Measurements from ENCODE around the gene FAM90A26.
"Not testable (repeated sequence)": the region's sequence is repeated elsewhere in the genome, so short reads cannot be mapped to it uniquely, and the experiment has no call there.

The FAM90A26 gene

GRCh38 chr4:9131420-9131819, 38.8 kb upstream of the FAM90A26 start:
- H3K27me3 ChIP-seq (ENCODE audit: control insufficient read depth in 3 of 3, insufficient read depth in 3 of 3, low read depth in 1 of 3, low read length in 3 of 3); H3K79me1 ChIP-seq (ENCODE audit: low read depth, low read length); DNase-seq (ENCODE audit: low spot score); H3K14ac ChIP-seq (ENCODE audit: low read length); H3K4me1 ChIP-seq (ENCODE audit: control insufficient read depth in 2 of 2, insufficient read depth in 1 of 2, low read depth in 1 of 2, low read length in 2 of 2); H2BK12ac ChIP-seq (ENCODE audit: low read length); H3K4me3 ChIP-seq (ENCODE audit: low read length in 2 of 2); H2BK5ac ChIP-seq (ENCODE audit: low read length); H3K27ac ChIP-seq (replicated peaks; ENCODE audit: low read length); H4K8ac ChIP-seq (ENCODE audit: low read depth, low read length); H3K9me3 ChIP-seq (replicated peaks in 1 of 2; ENCODE audit: control insufficient read depth in 2 of 2, insufficient read depth in 1 of 2, low read depth in 1 of 2, low read length in 2 of 2); H3K4me2 ChIP-seq (ENCODE audit: insufficient read depth, low read length, poor library complexity, severe bottlenecking); H3K4ac ChIP-seq (ENCODE audit: low read length); H2BK120ac ChIP-seq (ENCODE audit: low read depth, low read length); H3K23ac ChIP-seq (ENCODE audit: low read depth, low read length, poor library complexity); H3K9ac ChIP-seq (ENCODE audit: low read depth, low read length, poor library complexity); H2AFZ ChIP-seq (ENCODE audit: low read length); H2BK15ac ChIP-seq (ENCODE audit: low read length); H2AK5ac ChIP-seq (ENCODE audit: low read depth, low read length); H3K36me3 ChIP-seq (replicated peaks in 1 of 2; ENCODE audit: control insufficient read depth in 2 of 2, insufficient read depth in 2 of 2, low read length in 2 of 2); H3K18ac ChIP-seq (ENCODE audit: low read length); H4K91ac ChIP-seq (ENCODE audit: low read depth, low read length, poor library complexity): not testable (repeated sequence)
- WGBS, 2 donors (ENCODE audit: extremely low coverage in 2 of 2, insufficient read length in 2 of 2, insufficient replicate concordance in 1 of 2), result no CpG with 5 or more reads among the region's 7 CpGs

DNA sequence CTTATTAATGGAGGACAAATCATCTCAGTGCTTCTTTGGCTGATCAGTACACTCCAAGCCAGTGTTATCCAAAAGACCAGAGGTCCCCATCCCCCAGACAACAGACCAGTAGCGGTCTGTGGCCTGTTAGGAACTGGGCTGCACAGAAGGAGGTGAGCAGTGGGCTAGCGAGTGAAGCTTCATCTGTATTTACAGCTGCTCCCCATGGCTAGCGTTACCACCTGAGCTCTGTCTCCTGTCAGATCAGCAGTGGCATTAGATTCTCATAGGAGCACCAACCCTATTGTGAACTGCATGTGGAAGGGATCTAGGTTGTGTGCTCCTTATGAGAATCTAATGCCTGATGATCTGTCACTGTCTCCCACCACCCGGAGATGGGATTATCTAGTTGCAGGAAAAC, 37.4 kb upstream of the FAM90A26 start:
- not testable (repeated sequence) for H3K4ac ChIP-seq (ENCODE audit: low read length); DNase-seq (ENCODE audit: low spot score); H3K4me1 ChIP-seq (ENCODE audit: control insufficient read depth in 2 of 2, insufficient read depth in 1 of 2, low read depth in 1 of 2, low read length in 2 of 2); H2AFZ ChIP-seq (ENCODE audit: low read length); H3K14ac ChIP-seq (ENCODE audit: low read length); H3K9ac ChIP-seq (ENCODE audit: low read depth, low read length, poor library complexity); H3K27me3 ChIP-seq (ENCODE audit: control insufficient read depth in 3 of 3, insufficient read depth in 3 of 3, low read depth in 1 of 3, low read length in 3 of 3); H3K27ac ChIP-seq (replicated peaks; ENCODE audit: low read length); H2BK15ac ChIP-seq (ENCODE audit: low read length); H3K36me3 ChIP-seq (replicated peaks in 1 of 2; ENCODE audit: control insufficient read depth in 2 of 2, insufficient read depth in 2 of 2, low read length in 2 of 2); H2AK5ac ChIP-seq (ENCODE audit: low read depth, low read length); H4K91ac ChIP-seq (ENCODE audit: low read depth, low read length, poor library complexity); H2BK12ac ChIP-seq (ENCODE audit: low read length); H3K9me3 ChIP-seq (replicated peaks in 1 of 2; ENCODE audit: control insufficient read depth in 2 of 2, insufficient read depth in 1 of 2, low read depth in 1 of 2, low read length in 2 of 2); H3K79me1 ChIP-seq (ENCODE audit: low read depth, low read length); H3K4me2 ChIP-seq (ENCODE audit: insufficient read depth, low read length, poor library complexity, severe bottlenecking); H4K8ac ChIP-seq (ENCODE audit: low read depth, low read length); H2BK120ac ChIP-seq (ENCODE audit: low read depth, low read length); H3K4me3 ChIP-seq (ENCODE audit: low read length in 2 of 2); H2BK5ac ChIP-seq (ENCODE audit: low read length); H3K18ac ChIP-seq (ENCODE audit: low read length); H3K23ac ChIP-seq (ENCODE audit: low read depth, low read length, poor library complexity)
- WGBS, 2 donors (ENCODE audit: extremely low coverage in 2 of 2, insufficient read length in 2 of 2, insufficient replicate concordance in 1 of 2), result no CpG with 5 or more reads among the region's 4 CpGs

GRCh38 chr4:9134011-9134410, 36.2 kb upstream of the FAM90A26 start:
- not testable (repeated sequence) for H3K36me3 ChIP-seq (replicated peaks in 1 of 2; ENCODE audit: control insufficient read depth in 2 of 2, insufficient read depth in 2 of 2, low read length in 2 of 2); H2AK5ac ChIP-seq (ENCODE audit: low read depth, low read length); H4K8ac ChIP-seq (ENCODE audit: low read depth, low read length); H3K18ac ChIP-seq (ENCODE audit: low read length); H3K27me3 ChIP-seq (ENCODE audit: control insufficient read depth in 3 of 3, insufficient read depth in 3 of 3, low read depth in 1 of 3, low read length in 3 of 3); H3K9ac ChIP-seq (ENCODE audit: low read depth, low read length, poor library complexity); DNase-seq (ENCODE audit: low spot score); H2BK12ac ChIP-seq (ENCODE audit: low read length); H3K4me2 ChIP-seq (ENCODE audit: insufficient read depth, low read length, poor library complexity, severe bottlenecking); H2AFZ ChIP-seq (ENCODE audit: low read length); H3K23ac ChIP-seq (ENCODE audit: low read depth, low read length, poor library complexity); H3K4me3 ChIP-seq (ENCODE audit: low read length in 2 of 2); H2BK15ac ChIP-seq (ENCODE audit: low read length); H3K4me1 ChIP-seq (ENCODE audit: control insufficient read depth in 2 of 2, insufficient read depth in 1 of 2, low read depth in 1 of 2, low read length in 2 of 2); H3K27ac ChIP-seq (replicated peaks; ENCODE audit: low read length); H3K9me3 ChIP-seq (replicated peaks in 1 of 2; ENCODE audit: control insufficient read depth in 2 of 2, insufficient read depth in 1 of 2, low read depth in 1 of 2, low read length in 2 of 2); H3K79me1 ChIP-seq (ENCODE audit: low read depth, low read length); H3K14ac ChIP-seq (ENCODE audit: low read length); H2BK120ac ChIP-seq (ENCODE audit: low read depth, low read length); H2BK5ac ChIP-seq (ENCODE audit: low read length); H3K4ac ChIP-seq (ENCODE audit: low read length); H4K91ac ChIP-seq (ENCODE audit: low read depth, low read length, poor library complexity)
- no CpG with 5 or more reads among the region's 5 CpGs for WGBS, 2 donors (ENCODE audit: extremely low coverage in 2 of 2, insufficient read length in 2 of 2, insufficient replicate concordance in 1 of 2)

DNA sequence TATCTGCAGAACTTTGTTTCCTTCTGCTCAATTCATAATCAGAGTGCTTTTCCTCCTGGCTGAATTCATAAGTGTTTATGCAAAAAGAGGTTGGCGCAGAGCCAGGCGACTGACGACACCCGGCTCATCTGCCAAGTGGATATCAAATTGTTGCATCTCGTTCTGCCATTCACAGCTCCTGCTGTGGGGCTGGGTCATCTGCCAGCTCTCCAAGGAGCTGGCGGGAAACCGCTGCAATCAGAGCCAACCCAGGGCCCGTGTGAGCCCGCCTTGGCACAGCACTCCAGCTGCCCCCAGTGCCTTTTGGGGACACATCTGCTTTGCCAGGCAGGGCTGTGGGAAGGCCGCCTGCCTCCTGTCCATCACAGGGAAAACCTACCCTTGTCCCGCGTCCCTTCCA, 35.7 kb upstream of the FAM90A26 start:
- not testable (repeated sequence) for H3K4ac ChIP-seq (ENCODE audit: low read length); H2AFZ ChIP-seq (ENCODE audit: low read length); H3K4me1 ChIP-seq (ENCODE audit: control insufficient read depth in 2 of 2, insufficient read depth in 1 of 2, low read depth in 1 of 2, low read length in 2 of 2); H2BK15ac ChIP-seq (ENCODE audit: low read length); DNase-seq (ENCODE audit: low spot score); H3K23ac ChIP-seq (ENCODE audit: low read depth, low read length, poor library complexity); H3K27me3 ChIP-seq (ENCODE audit: control insufficient read depth in 3 of 3, insufficient read depth in 3 of 3, low read depth in 1 of 3, low read length in 3 of 3); H3K79me1 ChIP-seq (ENCODE audit: low read depth, low read length); H2BK120ac ChIP-seq (ENCODE audit: low read depth, low read length); H3K14ac ChIP-seq (ENCODE audit: low read length); H2AK5ac ChIP-seq (ENCODE audit: low read depth, low read length); H3K27ac ChIP-seq (replicated peaks; ENCODE audit: low read length); H3K9me3 ChIP-seq (replicated peaks in 1 of 2; ENCODE audit: control insufficient read depth in 2 of 2, insufficient read depth in 1 of 2, low read depth in 1 of 2, low read length in 2 of 2); H4K8ac ChIP-seq (ENCODE audit: low read depth, low read length); H3K9ac ChIP-seq (ENCODE audit: low read depth, low read length, poor library complexity); H4K91ac ChIP-seq (ENCODE audit: low read depth, low read length, poor library complexity); H2BK5ac ChIP-seq (ENCODE audit: low read length); H3K4me2 ChIP-seq (ENCODE audit: insufficient read depth, low read length, poor library complexity, severe bottlenecking); H3K4me3 ChIP-seq (ENCODE audit: low read length in 2 of 2); H3K36me3 ChIP-seq (replicated peaks in 1 of 2; ENCODE audit: control insufficient read depth in 2 of 2, insufficient read depth in 2 of 2, low read length in 2 of 2); H2BK12ac ChIP-seq (ENCODE audit: low read length); H3K18ac ChIP-seq (ENCODE audit: low read length)
- WGBS, 2 donors (ENCODE audit: extremely low coverage in 2 of 2, insufficient read length in 2 of 2, insufficient replicate concordance in 1 of 2), result no CpG with 5 or more reads among the region's 12 CpGs

All from neuronal stem cell (in vitro differentiated cells).